HG03097 (cell line): ENCODE measurements around the gene SERP1.

ENCODE experiments used
- ATAC-seq: cut with Tn5 transposase; IDR thresholded peaks from one replicate; pipeline ENCODE4 v1.9.1; 2021; ENCODE audit not compliant: unreplicated experiment, low FRiP score

Gene SERP1

DNA sequence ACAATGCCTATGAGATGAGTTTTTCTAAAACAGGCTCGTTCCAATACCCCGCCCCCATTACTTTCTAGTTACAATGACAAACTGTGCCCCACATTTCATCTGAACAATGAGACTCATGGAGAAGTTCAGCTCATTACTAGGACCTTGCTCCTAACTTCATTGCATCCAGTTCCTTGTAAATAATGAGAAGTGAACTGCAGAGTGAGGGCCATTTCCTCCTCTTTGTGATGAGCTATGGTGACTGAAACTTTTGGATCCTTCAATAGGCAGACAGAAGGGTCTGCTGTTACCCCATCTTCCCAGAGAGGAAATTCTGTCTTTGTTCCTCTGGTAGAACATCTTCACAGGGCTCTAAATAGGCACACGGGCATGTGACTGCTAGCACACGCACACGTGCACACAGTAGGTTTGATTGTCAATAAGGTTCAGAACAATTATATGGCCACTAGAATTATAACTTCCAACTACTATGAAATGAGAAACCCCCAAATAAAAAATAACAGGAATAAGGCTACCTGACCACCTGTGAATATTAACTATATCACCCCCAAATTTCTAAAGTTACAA lies 51.8 kb downstream of the SERP1 start:
- ATAC-seq, result no peak
